Liver (tissue), 9 donors: Measurements from ENCODE around the gene ZC3H6. TPM values are rescaled to one million over a fixed set of nuclear protein-coding genes. Genes with fewer than 3 reads are reported as not detected.
A peak's percentile ranks its signal among the peaks of the same experiment; 100 is the strongest.

Source experiments
- DNase-seq: peaks from one replicate; pipeline ENCODE4 v3.0.0-alpha.2; 2017; ENCODE audit warnings: low spot score
- H3K27ac ChIP-seq, 2 donors: one replicate each; pipeline ENCODE4 v1.7.0; 2013; ENCODE audit warnings: inconsistent platforms in 2 of 2, low read length in 2 of 2, control low read depth in 1 of 2, low read depth in 1 of 2, mild to moderate bottlenecking in 1 of 2
- H3K27me3 ChIP-seq, 4 donors: one replicate each; pipeline versions ENCODE4 v1.6.1 to v1.7.0; 2013; ENCODE audit warnings: low read length in 3 of 4, inconsistent platforms in 1 of 4, mild to moderate bottlenecking in 1 of 4, moderate library complexity in 1 of 4; ENCODE audit not compliant: control insufficient read depth in 4 of 4, insufficient read depth in 4 of 4
- H3K36me3 ChIP-seq, 4 donors: one replicate each; pipeline versions ENCODE4 v1.6.1 to v1.7.0; 2013; ENCODE audit warnings: low read length in 3 of 4, mild to moderate bottlenecking in 3 of 4, low read depth in 1 of 4, moderate library complexity in 1 of 4; ENCODE audit not compliant: control insufficient read depth in 4 of 4, insufficient read depth in 3 of 4
- H3K4me1 ChIP-seq, 4 donors: one replicate each; pipeline versions ENCODE4 v1.6.1 to v1.7.0; 2013; ENCODE audit warnings: low read length in 3 of 4, mild to moderate bottlenecking in 3 of 4, moderate library complexity in 1 of 4; ENCODE audit not compliant: control insufficient read depth in 4 of 4, insufficient read depth in 4 of 4
- H3K4me3 ChIP-seq, 3 donors: one replicate each; pipeline versions ENCODE4 v1.6.1 to v1.7.0; 2013; ENCODE audit warnings: low read length in 3 of 3, control low read depth in 1 of 3, low read depth in 1 of 3, mild to moderate bottlenecking in 1 of 3
- H3K9ac ChIP-seq, 2 donors: one replicate each; pipeline ENCODE4 v1.7.0; 2013; ENCODE audit warnings: low read length in 2 of 2, mild to moderate bottlenecking in 2 of 2, moderate library complexity in 2 of 2, control low read depth in 1 of 2, low read depth in 1 of 2
- H3K9me3 ChIP-seq, 4 donors: one replicate each; pipeline versions ENCODE4 v1.6.1 to v1.7.0; 2013; ENCODE audit warnings: low read length in 3 of 4; ENCODE audit not compliant: control insufficient read depth in 4 of 4
- CTCF ChIP-seq: fragments of 150-350 bp; IDR thresholded peaks from 2 replicates; pipeline ENCODE4 v1.5.1; 2017; ENCODE audit warnings: improper control_type of control experiment, low read depth, low read length; ENCODE audit not compliant: missing input control
- EGR1 ChIP-seq, 2 donors: IDR thresholded peaks; 2 replicates each; pipeline ENCODE4 v1.6.1; 2016 to 2018; ENCODE audit warnings: antibody characterized with exemption in 2 of 2, low read depth in 2 of 2
- FOXA2 ChIP-seq: IDR thresholded peaks from 2 replicates; pipeline ENCODE4 v1.6.1; 2016; ENCODE audit warnings: antibody characterized with exemption
- HNF4G ChIP-seq: IDR thresholded peaks from 2 replicates; pipeline ENCODE4 v1.6.1; 2016; ENCODE audit warnings: antibody characterized with exemption
- JUND ChIP-seq, 2 donors: IDR thresholded peaks; 2 replicates each; pipeline ENCODE4 v1.6.1; 2016; ENCODE audit warnings: antibody characterized with exemption in 2 of 2
- MAX ChIP-seq: IDR thresholded peaks from 2 replicates; pipeline ENCODE4 v1.6.1; 2016; ENCODE audit warnings: antibody characterized with exemption
- RAD21 ChIP-seq, 2 donors: IDR thresholded peaks; 2 replicates each; pipeline ENCODE4 v1.6.1; 2016; ENCODE audit warnings: antibody characterized with exemption in 2 of 2, mild to moderate bottlenecking in 2 of 2
- REST ChIP-seq: IDR thresholded peaks from 2 replicates; pipeline ENCODE4 v1.6.1; 2016; ENCODE audit warnings: antibody characterized with exemption, mild to moderate bottlenecking
- RXRA ChIP-seq, 2 donors: IDR thresholded peaks; 2 replicates each; pipeline ENCODE4 v1.6.1; 2017 to 2018; ENCODE audit warnings: antibody characterized with exemption in 2 of 2, mild to moderate bottlenecking in 1 of 2
- TAF1 ChIP-seq: conservative IDR thresholded peaks from 2 replicates; pipeline ENCODE4 v1.6.1; 2016; ENCODE audit warnings: antibody characterized with exemption, mild to moderate bottlenecking
- YY1 ChIP-seq: IDR thresholded peaks from 2 replicates; pipeline ENCODE4 v1.6.1; 2016; ENCODE audit warnings: antibody characterized with exemption, mild to moderate bottlenecking
- ZBTB33 ChIP-seq: IDR thresholded peaks from 2 replicates; pipeline ENCODE4 v1.6.1; 2016; ENCODE audit warnings: antibody characterized with exemption
- WGBS: extraction: QIAGEN DNeasy Blood & Tissue Kit; methylation state at CpG from one replicate; pipeline ENCODE4 v1.1.7; 2013; 5-methylcytosine and 5-hydroxymethylcytosine counted together
- polyA plus RNA-seq, 2 donors: library from polyadenylated mRNA; stranded (reverse) in 1 of 2; unstranded in 1 of 2; fragments of 200-250 nt in 1 of 2; fragments of >200 nt in 1 of 2; fragmentation: Nextera tagmentation in 1 of 2; extraction: Ambion mirVana in 1 of 2; gene quantifications; one replicate each; pipeline versions ENCODE4 v1.2.1 to v1.2.3, GENCODE V29; 2013 to 2015
- total RNA-seq, 2 donors: library from RNA; depleted of rRNA; stranded (reverse); fragments of >200 nt; gene quantifications; one replicate each; pipeline ENCODE4 v1.2.3, GENCODE V29; 2014
- donor health status: healthy.
- donor health status: healthy.
- donor health status: healthy.
- donor health status: healthy.
- donor health status: healthy.

The ZC3H6 gene
- total and polyA plus RNA-seq, 4 donors = 0.32 to 5.8 (median 2.3) TPM

GRCh38 chr2:112253261-112253815 lies 22.1 kb upstream of the ZC3H6 start:
- H3K36me3 ChIP-seq = peaks cover 0 to 6% (median 2%) of the 10 kb centered on the region in 4 donors
- no peak overlapping the region for H3K27ac ChIP-seq
- peaks cover 2 to 8% (median 5%) of the 10 kb centered on the region in 4 donors for H3K4me1 ChIP-seq
- WGBS = 93% methylated on average over 5 of the region's 5 CpGs
- no peak overlapping the region for H3K4me3 ChIP-seq
- no peak overlapping the region for H3K9ac ChIP-seq
- no peaks in the 10 kb centered on the region for H3K9me3 ChIP-seq
- no peak for TF ChIP-seq HNF4G
- TF ChIP-seq JUND (IDR thresholded peaks at IDR 0.05) = no peak
- no peak for TF ChIP-seq RAD21 (IDR thresholded peaks at IDR 0.05)
- no peak for TF ChIP-seq ZBTB33
- TF ChIP-seq CTCF = no peak
- no peak for TF ChIP-seq RXRA (IDR thresholded peaks at IDR 0.05)
- TF ChIP-seq MAX = no peak
- H3K27me3 ChIP-seq = no peaks in the 10 kb centered on the region
- no peak for DNase-seq

GRCh38 chr2:112254466-112255240 lies 20.7 kb upstream of the ZC3H6 start, which contains the start of gene ZC3H8:
Gene ZC3H8, minus strand, starts transcription at chr2:112255042. Its CDS starts 61 bp downstream, at chr2:112254981.
- peak within 1 kb of the TSS; percentile 3 to 73 for H3K9ac ChIP-seq
- H3K4me3 ChIP-seq = peak within 1 kb of the TSS; percentile 56 to 82 (median 70)
- H3K4me1 ChIP-seq = peaks cover 0 to 11% (median 6%) of the 10 kb centered on the region in 4 donors
- no peaks in the 10 kb centered on the region for H3K27me3 ChIP-seq
- under 1% methylated on average over 68 of the region's 68 CpGs for WGBS
- no peak for TF ChIP-seq CTCF
- TF ChIP-seq RAD21 (IDR thresholded peaks at IDR 0.05) = peak in 1 of 2 donors; percentile 38
- TF ChIP-seq REST = peak; percentile 63
- peak; percentile 46 for TF ChIP-seq YY1
- TF ChIP-seq FOXA2 = no peak
- no peak for TF ChIP-seq EGR1 (IDR thresholded peaks at IDR 0.05; ENCODE audit: low read depth in 2 of 2)
- TF ChIP-seq TAF1 = peak; percentile 63
- peak; percentile 8 for TF ChIP-seq MAX
- TF ChIP-seq RXRA (IDR thresholded peaks at IDR 0.05) = peak in 1 of 2 donors; percentile 37
- TF ChIP-seq HNF4G = no peak
- peak; percentile 96 for DNase-seq
- peak within 1 kb of the TSS; percentile 64 to 86 for H3K27ac ChIP-seq
- no peaks in the 10 kb centered on the region for H3K9me3 ChIP-seq
- peaks cover 0 to 2% (median 0%) of the 10 kb centered on the region in 4 donors for H3K36me3 ChIP-seq
